ENCODE measurements around the gene GPHN.

DNA sequence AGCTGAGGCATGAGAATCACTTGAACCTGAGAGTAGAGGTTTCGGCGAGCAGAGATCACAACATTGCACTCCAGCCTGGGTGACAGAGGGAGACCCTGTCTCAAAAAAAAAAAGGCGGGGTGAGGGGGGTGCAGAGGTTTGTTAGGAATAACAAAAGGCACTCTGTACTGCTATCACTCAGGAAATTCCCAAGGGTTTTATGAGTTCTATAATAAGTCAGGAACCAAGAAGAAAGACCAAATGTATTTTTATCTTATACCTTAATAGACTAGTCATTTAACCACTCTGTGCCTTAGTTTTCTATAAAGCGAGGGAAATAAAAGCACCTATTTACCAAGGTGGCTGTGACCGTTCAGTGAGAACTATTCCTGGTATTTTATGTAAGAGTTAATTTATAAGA is 319.2 kb downstream of the GPHN start:
- TF ChIP-seq, protein P1, sequence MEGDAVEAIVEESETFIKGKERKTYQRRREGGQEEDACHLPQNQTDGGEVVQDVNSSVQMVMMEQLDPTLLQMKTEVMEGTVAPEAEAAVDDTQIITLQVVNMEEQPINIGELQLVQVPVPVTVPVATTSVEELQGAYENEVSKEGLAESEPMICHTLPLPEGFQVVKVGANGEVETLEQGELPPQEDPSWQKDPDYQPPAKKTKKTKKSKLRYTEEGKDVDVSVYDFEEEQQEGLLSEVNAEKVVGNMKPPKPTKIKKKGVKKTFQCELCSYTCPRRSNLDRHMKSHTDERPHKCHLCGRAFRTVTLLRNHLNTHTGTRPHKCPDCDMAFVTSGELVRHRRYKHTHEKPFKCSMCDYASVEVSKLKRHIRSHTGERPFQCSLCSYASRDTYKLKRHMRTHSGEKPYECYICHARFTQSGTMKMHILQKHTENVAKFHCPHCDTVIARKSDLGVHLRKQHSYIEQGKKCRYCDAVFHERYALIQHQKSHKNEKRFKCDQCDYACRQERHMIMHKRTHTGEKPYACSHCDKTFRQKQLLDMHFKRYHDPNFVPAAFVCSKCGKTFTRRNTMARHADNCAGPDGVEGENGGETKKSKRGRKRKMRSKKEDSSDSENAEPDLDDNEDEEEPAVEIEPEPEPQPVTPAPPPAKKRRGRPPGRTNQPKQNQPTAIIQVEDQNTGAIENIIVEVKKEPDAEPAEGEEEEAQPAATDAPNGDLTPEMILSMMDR (IDR thresholded peaks at IDR 0.05; ENCODE audit: low read length) = no peak
- TF ChIP-seq EZH2 (IDR thresholded peaks at IDR 0.05; ENCODE audit: borderline replicate concordance, low read length) = no peak
